Measurements from ENCODE around the gene AKAP13. TPM values are rescaled to one million over a fixed set of nuclear protein-coding genes. Genes with fewer than 3 reads are reported as not detected.

The AKAP13 gene
- total RNA-seq, 1 donor from 2014 or later = 41.1 TPM

DNA sequence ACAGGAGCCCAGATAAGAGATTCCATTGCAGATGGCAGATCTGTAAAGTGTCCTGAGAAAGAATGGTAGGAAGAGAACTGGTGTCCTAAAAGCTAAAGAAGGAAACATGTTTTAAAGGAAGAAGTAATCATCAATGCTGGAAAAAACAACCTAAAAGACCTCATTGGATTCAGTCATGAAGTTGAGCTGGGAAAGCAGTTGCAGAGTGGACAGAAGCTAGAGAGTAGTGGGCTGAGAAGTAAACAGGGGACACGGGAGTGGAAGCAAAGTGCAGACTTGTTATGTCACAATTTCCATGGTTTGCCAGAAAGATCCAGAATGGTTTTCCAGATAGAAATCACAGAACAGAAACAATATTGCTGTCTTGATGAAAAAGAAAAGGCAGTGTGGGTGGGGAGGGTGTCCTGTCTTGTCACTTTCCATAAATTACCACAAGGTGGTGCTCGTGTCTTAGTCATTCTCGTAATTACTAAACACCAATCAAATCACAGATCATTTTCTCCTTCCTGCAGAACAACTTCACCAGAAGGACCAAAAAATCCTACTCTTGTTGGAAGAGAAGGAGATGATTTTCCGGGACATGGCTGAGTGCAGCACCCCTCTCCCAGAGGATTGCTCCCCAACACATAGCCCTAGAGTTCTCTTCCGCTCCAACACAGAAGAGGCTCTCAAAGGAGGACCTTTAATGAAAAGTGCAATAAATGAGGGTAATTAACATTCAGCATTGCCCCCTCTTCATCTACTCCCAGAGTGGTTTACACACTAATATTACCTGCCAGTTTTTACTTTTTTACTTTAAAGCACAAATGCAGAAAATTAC is 349.8 kb downstream of the AKAP13 start:
- Histone ChIP-seq H3K4me3 (ENCODE audit: low read depth, low read length) (no peak overlapping the region), H3K27me3 (ENCODE audit: control insufficient read depth, insufficient read depth, low read length) (no peaks in the 10 kb centered on the region), H3K36me3 (ENCODE audit: control insufficient read depth, insufficient read depth, low read length) (peaks cover 7% of the 10 kb centered on the region)
- FAIRE-seq = peak; percentile 93
- peak; percentile 71 for TF ChIP-seq CTCF (IDR thresholded peaks at IDR 0.05; ENCODE audit: insufficient read depth, low read length, severe bottlenecking)
- DNase-seq (ENCODE audit: low read depth) = peak; percentile 58

DNA sequence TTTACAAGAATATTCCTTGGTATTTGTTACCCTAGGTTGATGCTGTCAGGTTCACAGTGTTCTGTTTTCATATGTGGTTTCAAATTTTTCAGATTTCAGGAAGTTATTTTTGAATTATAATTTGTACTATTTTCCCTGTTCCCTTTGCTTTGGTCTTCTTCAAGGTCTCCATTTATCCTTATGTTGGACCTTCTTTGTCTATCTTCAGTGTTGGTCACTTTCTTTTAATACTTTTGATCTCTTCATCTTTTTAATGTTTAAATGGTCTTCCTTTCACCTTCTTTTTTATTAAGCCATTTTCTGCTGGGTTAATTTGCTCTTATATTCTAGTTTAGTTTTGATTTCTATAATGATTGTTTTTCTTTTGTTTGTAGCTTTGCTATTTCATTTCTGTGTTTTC is 353.0 kb downstream of the AKAP13 start:
- no peak overlapping the region for H3K4me3 ChIP-seq (ENCODE audit: low read depth, low read length)
- no peaks in the 10 kb centered on the region for H3K27me3 ChIP-seq (ENCODE audit: control insufficient read depth, insufficient read depth, low read length)
- DNase-seq (ENCODE audit: low read depth) = no peak
- no peak for TF ChIP-seq CTCF (IDR thresholded peaks at IDR 0.05; ENCODE audit: insufficient read depth, low read length, severe bottlenecking)
- peaks cover 7% of the 10 kb centered on the region for H3K36me3 ChIP-seq (ENCODE audit: control insufficient read depth, insufficient read depth, low read length)
- FAIRE-seq = no peak

- FAIRE-seq (no peak), DNase-seq (ENCODE audit: low read depth) (no peak)
- Histone ChIP-seq H3K36me3 (ENCODE audit: control insufficient read depth, insufficient read depth, low read length) (peaks cover 11% of the 10 kb centered on the region), H3K27me3 (ENCODE audit: control insufficient read depth, insufficient read depth, low read length) (no peaks in the 10 kb centered on the region), H3K4me3 (ENCODE audit: low read depth, low read length) (no peak overlapping the region)
- TF ChIP-seq CTCF (IDR thresholded peaks at IDR 0.05; ENCODE audit: insufficient read depth, low read length, severe bottlenecking) = no peak
Measured at GRCh38 chr15:85737061-85737460, 356.7 kb downstream of the AKAP13 start.

GRCh38 chr15:85741021-85741421 is 360.6 kb downstream of the AKAP13 start:
- H3K36me3 ChIP-seq (ENCODE audit: control insufficient read depth, insufficient read depth, low read length) = peaks cover 18% of the 10 kb centered on the region
- TF ChIP-seq CTCF (IDR thresholded peaks at IDR 0.05; ENCODE audit: insufficient read depth, low read length, severe bottlenecking) = no peak
- DNase-seq (ENCODE audit: low read depth) = no peak

GRCh38 chr15:85741662-85742061 is 361.3 kb downstream of the AKAP13 start:
- Histone ChIP-seq H3K27me3 (ENCODE audit: control insufficient read depth, insufficient read depth, low read length) (no peaks in the 10 kb centered on the region), H3K4me3 (ENCODE audit: low read depth, low read length) (no peak overlapping the region), H3K36me3 (ENCODE audit: control insufficient read depth, insufficient read depth, low read length) (peaks cover 19% of the 10 kb centered on the region)
- DNase-seq (ENCODE audit: low read depth) (no peak), FAIRE-seq (no peak)
- no peak for TF ChIP-seq CTCF (IDR thresholded peaks at IDR 0.05; ENCODE audit: insufficient read depth, low read length, severe bottlenecking)

More at GRCh38 chr15:85741021-85741421, 360.6 kb downstream of the AKAP13 start:
- H3K4me3 ChIP-seq (ENCODE audit: low read depth, low read length) = no peak overlapping the region
- H3K27me3 ChIP-seq (ENCODE audit: control insufficient read depth, insufficient read depth, low read length) = no peaks in the 10 kb centered on the region
- no peak for FAIRE-seq
